IMR-90 (cell line): ENCODE measurements around the gene KPNA5. TPM values are rescaled to one million over a fixed set of nuclear protein-coding genes. Genes with fewer than 3 reads are reported as not detected.

Experiments used
- ATAC-seq: fragments of 200-7000 bp; cut with Tn5 transposase; 2 replicates; pipeline ENCODE4 v1.9.1; 2020; ENCODE audit warnings: low read depth, mild to moderate bottlenecking, moderate library complexity
- BruUV-seq: library from RNA; stranded (reverse); fragments of 400-500 nt; replicated peaks from 2 replicates; lab custom pipeline; 2021; lab: Mats Ljungman, UMichigan
- CTCF ChIA-PET: fragments of 300-600 bp; formaldehyde crosslinking; extraction: SDS; loops from one replicate; lab custom pipeline; 2021; ENCODE audit warnings: antibody characterized with exemption; lab: Yijun Ruan, JAX
- POLR2A ChIA-PET: fragments of 300-600 bp; sonication (Branson Sonifier 250); formaldehyde crosslinking; loops from one replicate; lab custom pipeline; 2022; ENCODE audit warnings: antibody characterized with exemption; ENCODE audit not compliant: unreplicated experiment; lab: Charles Lee
- DNase-seq: peaks from one replicate; pipeline ENCODE4 v3.0.0; 2013
- H2AFZ ChIP-seq: replicated peaks from 2 replicates; pipeline ENCODE3; 2013; ENCODE audit warnings: low read length, mild to moderate bottlenecking; ENCODE audit not compliant: poor library complexity
- H2AK5ac ChIP-seq: 2 replicates; pipeline ENCODE4 v1.6.1; 2013; ENCODE audit warnings: low read depth, low read length, inconsistent platforms
- H2AK9ac ChIP-seq: replicated peaks from 2 replicates; pipeline ENCODE3; 2013; ENCODE audit warnings: mild to moderate bottlenecking, low read depth, low read length, moderate library complexity; ENCODE audit not compliant: poor library complexity
- H2BK120ac ChIP-seq: 2 replicates; pipeline ENCODE4 v1.6.1; 2013; ENCODE audit warnings: low read depth, low read length, inconsistent platforms
- H2BK15ac ChIP-seq: 3 replicates; pipeline ENCODE4 v1.6.1; 2013; ENCODE audit warnings: low read depth, low read length, inconsistent platforms
- H2BK20ac ChIP-seq: 2 replicates; pipeline ENCODE4 v1.6.1; 2013; ENCODE audit warnings: low read depth, mild to moderate bottlenecking, inconsistent platforms, low read length, moderate library complexity
- H2BK5ac ChIP-seq: 2 replicates; pipeline ENCODE4 v1.6.1; 2013; ENCODE audit warnings: mild to moderate bottlenecking, low read depth, low read length, inconsistent platforms; ENCODE audit not compliant: poor library complexity, severe bottlenecking
- H3K14ac ChIP-seq: replicated peaks from 2 replicates; pipeline ENCODE4 v1.6.1; 2013; ENCODE audit warnings: low read depth, low read length, inconsistent platforms
- H3K18ac ChIP-seq: 2 replicates; pipeline ENCODE4 v1.6.1; 2013; ENCODE audit warnings: low read depth, low read length, control low read depth
- H3K23ac ChIP-seq: 2 replicates; pipeline ENCODE4 v1.6.1; 2013; ENCODE audit warnings: low read depth, low read length, inconsistent platforms
- H3K27ac ChIP-seq: 2 replicates; pipeline ENCODE4 v1.5.1; 2013; ENCODE audit warnings: mild to moderate bottlenecking, control low read depth, low read length; ENCODE audit not compliant: insufficient read depth
- H3K27me3 ChIP-seq: 2 replicates; pipeline ENCODE4 v1.6.1; 2013; ENCODE audit warnings: low read length; ENCODE audit not compliant: control insufficient read depth, insufficient read depth
- H3K36me3 ChIP-seq: 2 replicates; pipeline ENCODE4 v1.6.1; 2013; ENCODE audit warnings: low read length, mixed read lengths; ENCODE audit not compliant: control insufficient read depth, insufficient read depth
- H3K4ac ChIP-seq: 2 replicates; pipeline ENCODE4 v1.6.1; 2013; ENCODE audit warnings: low read depth, low read length, inconsistent platforms
- H3K4me1 ChIP-seq: 2 replicates; pipeline ENCODE4 v1.6.1; 2013; ENCODE audit warnings: low read length, mixed read lengths; ENCODE audit not compliant: control insufficient read depth, insufficient read depth
- H3K4me2 ChIP-seq: 2 replicates; pipeline ENCODE4 v1.6.1; 2013; ENCODE audit warnings: low read depth, mild to moderate bottlenecking, control low read depth, low read length, moderate library complexity
- H3K4me3 ChIP-seq: 2 replicates; pipeline ENCODE4 v1.5.1; 2013; ENCODE audit warnings: low read depth, mild to moderate bottlenecking, control low read depth, low read length, moderate library complexity; ENCODE audit not compliant: insufficient read depth
- H3K56ac ChIP-seq: 2 replicates; pipeline ENCODE4 v1.6.1; 2013; ENCODE audit warnings: low read length, inconsistent platforms; ENCODE audit not compliant: insufficient read depth; ENCODE audit errors: extremely low read depth
- H3K79me1 ChIP-seq, 2 experiments: 2 replicates each; pipeline ENCODE4 v1.6.1; 2013; ENCODE audit warnings: low read length in 2 of 2, inconsistent platforms in 1 of 2, low read depth in 1 of 2
- H3K9ac ChIP-seq: 2 replicates; pipeline ENCODE4 v1.6.1; 2013; ENCODE audit warnings: low read depth, low read length, control low read depth
- H3K9me1 ChIP-seq: 2 replicates; pipeline ENCODE4 v1.6.1; 2013; ENCODE audit warnings: low read length, inconsistent platforms; ENCODE audit not compliant: insufficient read depth
- H3K9me3 ChIP-seq: 2 replicates; pipeline ENCODE4 v1.6.1; 2013; ENCODE audit warnings: low read length; ENCODE audit not compliant: control insufficient read depth, insufficient read depth
- H4K20me1 ChIP-seq: 2 replicates; pipeline ENCODE4 v1.6.1; 2013; ENCODE audit warnings: low read length, inconsistent platforms; ENCODE audit not compliant: insufficient read depth
- H4K5ac ChIP-seq: 2 replicates; pipeline ENCODE4 v1.6.1; 2013; ENCODE audit warnings: mild to moderate bottlenecking, low read depth, low read length, control low read depth
- H4K8ac ChIP-seq, 2 experiments: 2 replicates each; pipeline ENCODE4 v1.6.1; 2013; ENCODE audit warnings: low read depth in 2 of 2, low read length in 2 of 2, control low read depth in 1 of 2, inconsistent platforms in 1 of 2
- H4K91ac ChIP-seq: 2 replicates; pipeline ENCODE4 v1.6.1; 2013; ENCODE audit warnings: low read depth, low read length, inconsistent platforms; ENCODE audit not compliant: insufficient read depth
- BHLHE40 ChIP-seq: fragments of 150-350 bp; IDR thresholded peaks from 2 replicates; pipeline ENCODE4 v1.6.1; 2016; ENCODE audit warnings: mild to moderate bottlenecking, low read depth, low read length
- CEBPB ChIP-seq: IDR thresholded peaks from 2 replicates; pipeline ENCODE4 v1.6.1; 2012; ENCODE audit warnings: low read depth, low read length, improper control_type of control experiment
- CHD1 ChIP-seq: IDR thresholded peaks from 2 replicates; pipeline ENCODE4 v1.6.1; 2012; ENCODE audit warnings: low read depth, low read length, improper control_type of control experiment
- FOS ChIP-seq: fragments of 150-350 bp; IDR thresholded peaks from 2 replicates; pipeline ENCODE4 v1.6.1; 2016; ENCODE audit warnings: low read depth, low read length
- MAFK ChIP-seq: IDR thresholded peaks from 2 replicates; pipeline ENCODE4 v1.6.1; 2012; ENCODE audit warnings: low read depth, low read length, improper control_type of control experiment
- MAZ ChIP-seq: IDR thresholded peaks from 2 replicates; pipeline ENCODE4 v1.6.1; 2012; ENCODE audit warnings: low read depth, mild to moderate bottlenecking, low read length, improper control_type of control experiment, moderate library complexity, borderline replicate concordance
- MXI1 ChIP-seq: IDR thresholded peaks from 2 replicates; pipeline ENCODE4 v1.6.1; 2012; ENCODE audit warnings: low read depth, mild to moderate bottlenecking, low read length, moderate library complexity, borderline replicate concordance
- NFE2L2 ChIP-seq: fragments of 150-350 bp; IDR thresholded peaks from 2 replicates; pipeline ENCODE4 v1.6.1; 2016; ENCODE audit warnings: low read depth, mild to moderate bottlenecking, low read length
- POLR2A ChIP-seq: IDR thresholded peaks from 2 replicates; pipeline ENCODE4 v1.6.1; 2012; ENCODE audit warnings: mild to moderate bottlenecking, low read depth, low read length
- RAD21 ChIP-seq: IDR thresholded peaks from 2 replicates; pipeline ENCODE4 v1.6.1; 2012; ENCODE audit warnings: low read length, improper control_type of control experiment
- RCOR1 ChIP-seq: IDR thresholded peaks from 2 replicates; pipeline ENCODE4 v1.6.1; 2012; ENCODE audit warnings: mild to moderate bottlenecking, low read length, improper control_type of control experiment; ENCODE audit not compliant: insufficient replicate concordance
- RFX5 ChIP-seq: IDR thresholded peaks from 2 replicates; pipeline ENCODE4 v1.8.0; 2012; ENCODE audit warnings: low read depth, mild to moderate bottlenecking, low read length, moderate library complexity
- SMC3 ChIP-seq: fragments of 150-350 bp; IDR thresholded peaks from 2 replicates; pipeline ENCODE4 v1.6.1; 2016; ENCODE audit warnings: low read depth, mild to moderate bottlenecking, antibody characterized with exemption, low read length, moderate library complexity
- WGBS, 2 experiments: methylation state at CpG; one replicate each; pipeline versions ENCODE4 v1.1.5 to v1.1.7; 2013; ENCODE audit warnings: missing lambda C conversion rate in 2 of 2; ENCODE audit not compliant: insufficient read length in 1 of 2; ENCODE audit errors: extremely low coverage in 2 of 2; 5-methylcytosine and 5-hydroxymethylcytosine counted together
- dilution Hi-C: fragments of 300-500 bp; cut with HindIII; formaldehyde crosslinking; loops from one replicate; pipeline ENCODE4 v1.14.3; 2018; ENCODE audit warnings: low sequenced_read_pairs; ENCODE audit not compliant: unreplicated experiment
- in situ Hi-C: fragments of 300-500 bp; cut with MboI; formaldehyde crosslinking; loops from 3 replicates; pipeline ENCODE4 v1.14.3; 2019; ENCODE audit warnings: low sequenced_read_pairs, inconsistent platforms, mixed read lengths
- intact Hi-C: fragments of 100-400 bp; cut with micrococcal nuclease; formaldehyde crosslinking; loops from 2 replicates; pipeline ENCODE4 v1.10.0; 2022
- polyA plus RNA-seq, 3 experiments: library from polyadenylated mRNA; depleted of rRNA; stranded (reverse); fragments of >200 nt; gene quantifications; 2 replicates each; pipeline ENCODE4 v1.2.3, GENCODE V29; 2012; ENCODE audit warnings: low replicate concordance in 1 of 3
- total RNA-seq: library from RNA; depleted of rRNA; stranded (reverse); fragments of >200 nt; gene quantifications from 2 replicates; pipeline ENCODE4 v1.2.3, GENCODE V29; 2012
- TF ChIP-seq, protein P1 (sequence below): fragments of 150-350 bp; IDR thresholded peaks from 2 replicates; pipeline ENCODE4 v1.6.1; 2017; ENCODE audit warnings: mild to moderate bottlenecking, antibody characterized with exemption, low read length, low read depth
- TF ChIP-seq, protein P2 (sequence below): fragments of 150-350 bp; IDR thresholded peaks from 2 replicates; pipeline ENCODE4 v1.6.1; 2016; ENCODE audit warnings: low read depth, mild to moderate bottlenecking, low read length, moderate library complexity, borderline replicate concordance
- TF ChIP-seq, protein P3 (sequence below): conservative IDR thresholded peaks from 2 replicates; pipeline ENCODE4 v1.5.1; 2012; ENCODE audit warnings: mild to moderate bottlenecking, low read depth, low read length, improper control_type of control experiment

The KPNA5 gene
- total and polyA plus RNA-seq, 2 of the 4 experiments (the other 2 are of a cell fraction), result 2.2 to 5.9 TPM

DNA sequence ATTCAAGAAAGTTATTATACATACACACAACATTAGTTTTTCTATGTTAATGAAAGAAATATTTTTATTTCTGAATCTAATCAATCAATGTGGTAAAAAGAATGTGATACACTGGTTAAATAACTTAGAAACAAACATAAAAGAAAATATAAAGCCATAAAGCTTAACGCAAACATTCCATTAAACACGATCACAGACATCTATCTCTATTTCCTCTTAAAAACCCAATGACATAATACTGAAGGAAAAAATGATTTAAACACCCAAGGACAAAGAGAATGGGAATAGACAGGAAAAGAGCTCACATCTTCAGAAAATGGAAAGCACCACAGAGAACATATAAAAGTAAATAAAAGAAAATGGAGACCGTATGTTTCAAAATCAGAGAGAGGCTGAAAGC, 31.9 kb upstream of the KPNA5 start:
- POLR2A ChIA-PET, result no interaction called here

More for the DNA sequence above, 31.9 kb upstream of the KPNA5 start:
- Histone ChIP-seq H4K5ac (no peak overlapping the region), H3K23ac (no peak overlapping the region), H3K36me3 (peaks cover 8% of the 10 kb centered on the region), H3K18ac (no peak overlapping the region), H3K9ac (no peak overlapping the region), H2BK20ac (no peak overlapping the region), H2AFZ (no peak overlapping the region), H3K4me3 (no peak overlapping the region), H3K14ac (no peak overlapping the region), H3K9me3 (no peaks in the 10 kb centered on the region), H3K27ac (no peak overlapping the region), H4K8ac (no peak overlapping the region), H3K4me2 (no peak overlapping the region), H2AK9ac (no peak overlapping the region), H3K9me1 (no peaks in the 10 kb centered on the region), H2BK120ac (no peak overlapping the region), H3K79me1 (no peaks in the 10 kb centered on the region), H3K56ac (no peak overlapping the region), H3K4ac (no peak overlapping the region), H3K4me1 (peaks cover 2% of the 10 kb centered on the region), H2AK5ac (no peak overlapping the region), H2BK15ac (no peak overlapping the region), H2BK5ac (no peak overlapping the region), H4K91ac (no peak overlapping the region), H4K20me1 (no peaks in the 10 kb centered on the region), H3K27me3 (no peaks in the 10 kb centered on the region)
- ATAC-seq (no peak), DNase-seq (no peak)
- 100% methylated on average over 2 of the region's 3 CpGs; no CpG with 5 or more reads in 1 of the 2 experiments for WGBS, 2 experiments
- no TSS peak for BruUV-seq
- in situ Hi-C loops, result no loop called here
- CTCF ChIA-PET, result no interaction called here
- intact Hi-C loops, result loop anchor here (5.0 kb wide), 2 partner anchors 77 to 382 kb away; partner anchors contain the start of gene RWDD1
- no peak for TF ChIP-seq RFX5
- no peak for TF ChIP-seq CHD1
- TF ChIP-seq SMC3, result no peak
- TF ChIP-seq NFE2L2, result no peak
- no peak for TF ChIP-seq RCOR1
- TF ChIP-seq, protein P1, sequence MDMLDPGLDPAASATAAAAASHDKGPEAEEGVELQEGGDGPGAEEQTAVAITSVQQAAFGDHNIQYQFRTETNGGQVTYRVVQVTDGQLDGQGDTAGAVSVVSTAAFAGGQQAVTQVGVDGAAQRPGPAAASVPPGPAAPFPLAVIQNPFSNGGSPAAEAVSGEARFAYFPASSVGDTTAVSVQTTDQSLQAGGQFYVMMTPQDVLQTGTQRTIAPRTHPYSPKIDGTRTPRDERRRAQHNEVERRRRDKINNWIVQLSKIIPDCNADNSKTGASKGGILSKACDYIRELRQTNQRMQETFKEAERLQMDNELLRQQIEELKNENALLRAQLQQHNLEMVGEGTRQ, result no peak
- TF ChIP-seq, protein P2, sequence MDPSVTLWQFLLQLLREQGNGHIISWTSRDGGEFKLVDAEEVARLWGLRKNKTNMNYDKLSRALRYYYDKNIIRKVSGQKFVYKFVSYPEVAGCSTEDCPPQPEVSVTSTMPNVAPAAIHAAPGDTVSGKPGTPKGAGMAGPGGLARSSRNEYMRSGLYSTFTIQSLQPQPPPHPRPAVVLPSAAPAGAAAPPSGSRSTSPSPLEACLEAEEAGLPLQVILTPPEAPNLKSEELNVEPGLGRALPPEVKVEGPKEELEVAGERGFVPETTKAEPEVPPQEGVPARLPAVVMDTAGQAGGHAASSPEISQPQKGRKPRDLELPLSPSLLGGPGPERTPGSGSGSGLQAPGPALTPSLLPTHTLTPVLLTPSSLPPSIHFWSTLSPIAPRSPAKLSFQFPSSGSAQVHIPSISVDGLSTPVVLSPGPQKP, result no peak
- no peak for TF ChIP-seq CEBPB
- no peak for TF ChIP-seq MAZ
- TF ChIP-seq, protein P3, sequence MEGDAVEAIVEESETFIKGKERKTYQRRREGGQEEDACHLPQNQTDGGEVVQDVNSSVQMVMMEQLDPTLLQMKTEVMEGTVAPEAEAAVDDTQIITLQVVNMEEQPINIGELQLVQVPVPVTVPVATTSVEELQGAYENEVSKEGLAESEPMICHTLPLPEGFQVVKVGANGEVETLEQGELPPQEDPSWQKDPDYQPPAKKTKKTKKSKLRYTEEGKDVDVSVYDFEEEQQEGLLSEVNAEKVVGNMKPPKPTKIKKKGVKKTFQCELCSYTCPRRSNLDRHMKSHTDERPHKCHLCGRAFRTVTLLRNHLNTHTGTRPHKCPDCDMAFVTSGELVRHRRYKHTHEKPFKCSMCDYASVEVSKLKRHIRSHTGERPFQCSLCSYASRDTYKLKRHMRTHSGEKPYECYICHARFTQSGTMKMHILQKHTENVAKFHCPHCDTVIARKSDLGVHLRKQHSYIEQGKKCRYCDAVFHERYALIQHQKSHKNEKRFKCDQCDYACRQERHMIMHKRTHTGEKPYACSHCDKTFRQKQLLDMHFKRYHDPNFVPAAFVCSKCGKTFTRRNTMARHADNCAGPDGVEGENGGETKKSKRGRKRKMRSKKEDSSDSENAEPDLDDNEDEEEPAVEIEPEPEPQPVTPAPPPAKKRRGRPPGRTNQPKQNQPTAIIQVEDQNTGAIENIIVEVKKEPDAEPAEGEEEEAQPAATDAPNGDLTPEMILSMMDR, result no peak
- no peak for TF ChIP-seq RAD21
- TF ChIP-seq MXI1, result no peak
- TF ChIP-seq BHLHE40, result no peak
- TF ChIP-seq FOS, result no peak
- TF ChIP-seq POLR2A, result no peak
- TF ChIP-seq MAFK, result no peak
- dilution Hi-C loops, result no loop called here
